Right lobe of liver (tissue), 4 donors: ENCODE measurements around the gene NCS1.

Experiments used
- POLR2A ChIP-seq: fragments of 450-650 bp; IDR thresholded peaks from one replicate; pipeline ENCODE4 v1.6.1; 2017; ENCODE audit warnings: antibody characterized with exemption, mild to moderate bottlenecking
- TF ChIP-seq, protein P1 (sequence below), 4 donors: fragments of 200-600 bp in 3 of 4; fragments of 450-650 bp in 1 of 4; IDR thresholded peaks; one replicate each; pipeline versions ENCODE4 v1.5.1 to v1.8.0; 2016 to 2022; ENCODE audit warnings: antibody characterized with exemption in 4 of 4, mild to moderate bottlenecking in 2 of 4
- donor health status: DM: no; HTN: no; CAD: no.
- donor health status: DM: no; HTN: no; CAD: no.
- donor health status: DM: no; HTN: yes; CAD: no.

DNA sequence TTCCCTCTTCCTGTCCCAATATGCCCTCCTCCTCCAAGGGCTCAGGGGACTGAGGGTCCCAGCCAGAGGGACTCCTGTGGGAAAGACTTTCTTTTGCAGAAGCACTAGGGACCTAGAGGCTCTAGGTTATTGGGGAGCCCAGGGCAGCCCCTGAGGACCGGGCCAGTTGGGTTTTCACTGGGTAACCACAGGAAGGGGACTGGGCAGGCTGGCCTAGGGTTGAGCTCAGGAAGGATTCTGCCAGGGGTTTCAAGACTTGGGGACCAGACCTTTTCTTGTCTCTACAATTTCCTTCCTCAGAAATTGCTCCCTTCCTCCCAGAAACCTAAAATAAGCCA is 69.0 kb downstream of the NCS1 start:
- TF ChIP-seq, protein P1, sequence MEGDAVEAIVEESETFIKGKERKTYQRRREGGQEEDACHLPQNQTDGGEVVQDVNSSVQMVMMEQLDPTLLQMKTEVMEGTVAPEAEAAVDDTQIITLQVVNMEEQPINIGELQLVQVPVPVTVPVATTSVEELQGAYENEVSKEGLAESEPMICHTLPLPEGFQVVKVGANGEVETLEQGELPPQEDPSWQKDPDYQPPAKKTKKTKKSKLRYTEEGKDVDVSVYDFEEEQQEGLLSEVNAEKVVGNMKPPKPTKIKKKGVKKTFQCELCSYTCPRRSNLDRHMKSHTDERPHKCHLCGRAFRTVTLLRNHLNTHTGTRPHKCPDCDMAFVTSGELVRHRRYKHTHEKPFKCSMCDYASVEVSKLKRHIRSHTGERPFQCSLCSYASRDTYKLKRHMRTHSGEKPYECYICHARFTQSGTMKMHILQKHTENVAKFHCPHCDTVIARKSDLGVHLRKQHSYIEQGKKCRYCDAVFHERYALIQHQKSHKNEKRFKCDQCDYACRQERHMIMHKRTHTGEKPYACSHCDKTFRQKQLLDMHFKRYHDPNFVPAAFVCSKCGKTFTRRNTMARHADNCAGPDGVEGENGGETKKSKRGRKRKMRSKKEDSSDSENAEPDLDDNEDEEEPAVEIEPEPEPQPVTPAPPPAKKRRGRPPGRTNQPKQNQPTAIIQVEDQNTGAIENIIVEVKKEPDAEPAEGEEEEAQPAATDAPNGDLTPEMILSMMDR (IDR thresholded peaks at IDR 0.05) = no peak
- no peak for TF ChIP-seq POLR2A
